ENCODE results near the gene ETHE1.

GRCh38 chr19:43469160-43469480 is 57.9 kb downstream of the ETHE1 start:
- no peak for TF ChIP-seq CTCF (IDR thresholded peaks at IDR 0.05; ENCODE audit: borderline replicate concordance, extremely low read depth, low read length, poor library complexity, severe bottlenecking)
- TF ChIP-seq EZH2 (IDR thresholded peaks at IDR 0.05; ENCODE audit: borderline replicate concordance, low read depth, low read length, severe bottlenecking) = no peak
